ES-I3 (cell line): Measurements from ENCODE around the gene RSAD1.
"Not testable (repeated sequence)": the region's sequence is repeated elsewhere in the genome, so short reads cannot be mapped to it uniquely, and the experiment has no call there.

Experiments used
- H3K36me3 ChIP-seq: 2 replicates; pipeline ENCODE4 v1.6.1; 2013; ENCODE audit warnings: mild to moderate bottlenecking, low read length, control low read depth, moderate library complexity; ENCODE audit not compliant: insufficient read depth
- H3K4me1 ChIP-seq: 2 replicates; pipeline ENCODE4 v1.6.1; 2013; ENCODE audit warnings: mild to moderate bottlenecking, control low read depth, low read length; ENCODE audit not compliant: insufficient read depth
- H3K9ac ChIP-seq: 2 replicates; pipeline ENCODE4 v1.6.1; 2013; ENCODE audit warnings: low read depth, mild to moderate bottlenecking, low read length, moderate library complexity
- H3K9me3 ChIP-seq: 2 replicates; pipeline ENCODE4 v1.6.1; 2013; ENCODE audit warnings: mild to moderate bottlenecking, low read length, moderate library complexity; ENCODE audit not compliant: control insufficient read depth, insufficient read depth

The RSAD1 gene

GRCh38 chr17:50473901-50474300 lies 4.8 kb upstream of the RSAD1 start:
- H3K4me1 ChIP-seq, result peaks cover 4% of the 10 kb centered on the region; the same call in 1 of the 2 replicates
- H3K36me3 ChIP-seq, result no peaks in the 10 kb centered on the region
- no peak overlapping the region for H3K9ac ChIP-seq
- H3K9me3 ChIP-seq, result no peaks in the 10 kb centered on the region

- Histone ChIP-seq H3K4me1 (peaks cover 4% of the 10 kb centered on the region; the same call in 1 of the 2 replicates), H3K36me3 (no peaks in the 10 kb centered on the region), H3K9ac (no peak overlapping the region), H3K9me3 (no peaks in the 10 kb centered on the region)
Measured at GRCh38 chr17:50474523-50474922, 4.1 kb upstream of the RSAD1 start.

- Histone ChIP-seq H3K4me1 (peaks cover 4% of the 10 kb centered on the region; the same call in 1 of the 2 replicates), H3K9ac (no peak overlapping the region), H3K9me3 (no peaks in the 10 kb centered on the region), H3K36me3 (peaks cover 4% of the 10 kb centered on the region; the same call in 1 of the 2 replicates)
Measured at GRCh38 chr17:50475362-50475761, 3.3 kb upstream of the RSAD1 start.

GRCh38 chr17:50475775-50476544 lies 2.7 kb upstream of the RSAD1 start:
- H3K36me3 ChIP-seq, H3K9me3 ChIP-seq, H3K4me1 ChIP-seq: not testable (repeated sequence)
- peak overlapping the region; percentile 26; the same call in 1 of the 2 replicates for H3K9ac ChIP-seq

GRCh38 chr17:50476545-50477315 lies 1.9 kb upstream of the RSAD1 start:
- Histone ChIP-seq H3K4me1 (peaks cover 4% of the 10 kb centered on the region; the same call in 1 of the 2 replicates), H3K9me3 (no peaks in the 10 kb centered on the region), H3K9ac (peak overlapping the region; percentile 26; the same call in 1 of the 2 replicates), H3K36me3 (peaks cover 6% of the 10 kb centered on the region; the same call in 1 of the 2 replicates)

- H3K9ac ChIP-seq, result peak overlapping the region; percentile 83
- peaks cover 6% of the 10 kb centered on the region; the same call in 1 of the 2 replicates for H3K4me1 ChIP-seq
Measured at GRCh38 chr17:50477976-50478375, 684 bp upstream of the RSAD1 start.

GRCh38 chr17:50479522-50480141 lies 972 bp downstream of the RSAD1 start:
- Histone ChIP-seq H3K9me3 (no peaks in the 10 kb centered on the region), H3K36me3 (peaks cover 9% of the 10 kb centered on the region; the same call in 1 of the 2 replicates), H3K9ac (peak overlapping the region; percentile 83; the same call in 1 of the 2 replicates), H3K4me1 (peaks cover 6% of the 10 kb centered on the region; the same call in 1 of the 2 replicates)

More at GRCh38 chr17:50477976-50478375, 684 bp upstream of the RSAD1 start:
- Histone ChIP-seq H3K36me3 (peaks cover 6% of the 10 kb centered on the region; the same call in 1 of the 2 replicates), H3K9me3 (no peaks in the 10 kb centered on the region)

- H3K36me3 ChIP-seq, result peaks cover 14% of the 10 kb centered on the region
- H3K4me1 ChIP-seq, result peaks cover 6% of the 10 kb centered on the region; the same call in 1 of the 2 replicates
- H3K9ac ChIP-seq, result no peak overlapping the region
- no peaks in the 10 kb centered on the region for H3K9me3 ChIP-seq
Measured at GRCh38 chr17:50480142-50480764, 1.6 kb downstream of the RSAD1 start.

GRCh38 chr17:50480854-50481490 lies 2.3 kb downstream of the RSAD1 start:
- Histone ChIP-seq H3K4me1 (peaks cover 6% of the 10 kb centered on the region; the same call in 1 of the 2 replicates), H3K9ac (no peak overlapping the region), H3K36me3 (peaks cover 16% of the 10 kb centered on the region), H3K9me3 (no peaks in the 10 kb centered on the region)

- Histone ChIP-seq H3K9ac (no peak overlapping the region), H3K9me3 (no peaks in the 10 kb centered on the region), H3K4me1 (peaks cover 2% of the 10 kb centered on the region; the same call in 1 of the 2 replicates), H3K36me3 (peaks cover 16% of the 10 kb centered on the region)
Measured at GRCh38 chr17:50481648-50482047, 3.0 kb downstream of the RSAD1 start.

- Histone ChIP-seq H3K4me1 (peaks cover 2% of the 10 kb centered on the region; the same call in 1 of the 2 replicates), H3K9me3 (no peaks in the 10 kb centered on the region), H3K36me3 (peaks cover 16% of the 10 kb centered on the region), H3K9ac (no peak overlapping the region)
Measured at GRCh38 chr17:50482110-50482509, 3.5 kb downstream of the RSAD1 start.

GRCh38 chr17:50482516-50482915 lies 3.9 kb downstream of the RSAD1 start:
- no peak overlapping the region for H3K9ac ChIP-seq

GRCh38 chr17:50483266-50483665 lies 4.6 kb downstream of the RSAD1 start:
- H3K9ac ChIP-seq, result no peak overlapping the region
- H3K4me1 ChIP-seq, result peaks cover 2% of the 10 kb centered on the region; the same call in 1 of the 2 replicates
- peaks cover 16% of the 10 kb centered on the region for H3K36me3 ChIP-seq
- no peaks in the 10 kb centered on the region for H3K9me3 ChIP-seq

More at GRCh38 chr17:50482516-50482915, 3.9 kb downstream of the RSAD1 start:
- Histone ChIP-seq H3K9me3 (no peaks in the 10 kb centered on the region), H3K4me1 (peaks cover 2% of the 10 kb centered on the region; the same call in 1 of the 2 replicates), H3K36me3 (peaks cover 16% of the 10 kb centered on the region)
